K562 (cell line): ENCODE data around the gene PRR19. TPM values are rescaled to one million over a fixed set of nuclear protein-coding genes. Genes with fewer than 3 reads are reported as not detected.

Source experiments
- ARID4B ChIP-seq: sonication (generic); formaldehyde crosslinking; IDR thresholded peaks from 2 replicates; pipeline ENCODE4 v1.8.0; 2022; ENCODE audit warnings: mild to moderate bottlenecking, missing genetic modification reagents
- BRD9 ChIP-seq: fragments of 450-650 bp; IDR thresholded peaks from 2 replicates; pipeline ENCODE4 v1.6.1; 2018; ENCODE audit warnings: low read depth; ENCODE audit not compliant: partially characterized antibody
- CREB3L1 ChIP-seq: fragments of 450-650 bp; IDR thresholded peaks from 2 replicates; pipeline ENCODE4 v1.6.1; 2014; ENCODE audit warnings: low read depth, mild to moderate bottlenecking, moderate library complexity, borderline replicate concordance
- ZBTB26 ChIP-seq: fragments of 450-650 bp; formaldehyde crosslinking; IDR thresholded peaks from 2 replicates; pipeline ENCODE4 v1.4.0; 2022; ENCODE audit warnings: missing genetic modification characterization
- polyA plus RNA-seq, 8 experiments: library from polyadenylated mRNA; depleted of rRNA in 4 of 8; stranded (reverse) in 5 of 8; unstranded in 3 of 8; fragments of >200 nt; fragmentation: Nextera tagmentation in 2 of 8; fragmentation: Illumina TruSeq in 1 of 8; extraction: Ambion mirVana in 2 of 8; extraction: Trizol in 1 of 8; gene quantifications; 2 replicates each; pipeline versions ENCODE4 v1.2.1 to v1.2.3, GENCODE V29; 2011 to 2014; ENCODE audit warnings: inconsistent platforms in 1 of 8, missing spikeins in 1 of 8
- total RNA-seq, 7 experiments: library from RNA; depleted of rRNA in 6 of 7; stranded (reverse); fragments of >200 nt in 6 of 7; fragmentation: Illumina TruSeq in 2 of 7; extraction: Trizol in 2 of 7; gene quantifications; 2 replicates each; pipeline versions ENCODE4 v1.2.1 to v1.2.3, GENCODE V29; 2011 to 2021; ENCODE audit warnings: low replicate concordance in 1 of 7

PRR19 gene
- total and polyA plus RNA-seq, 9 of the 15 experiments (the other 6 are each of a cell fraction or from before 2014, with no cell fraction given): 0.10 to 1.6 (median 0.54) TPM

- TF ChIP-seq CREB3L1 (no peak), ARID4B (CRISPR knock-in tag) (no peak), BRD9 (peak; percentile 67), ZBTB26 (CRISPR knock-in tag) (0 out of 2 replicates have a peak, but pooled peaks have one; percentile 14)
Measured at GRCh38 chr19:42279155-42279901, 22.6 kb upstream of the PRR19 start (continued).
